ENCODE measurements around the gene DCXR. TPM values are rescaled to one million over a fixed set of nuclear protein-coding genes. Genes with fewer than 3 reads are reported as not detected.
A peak's percentile ranks its signal among the peaks of the same experiment; 100 is the strongest.

DCXR gene
- total and polyA plus RNA-seq, 2 of the 13 experiments (the other 11 are each of a cell fraction or from before 2014, with no cell fraction given): 287 to 311 TPM

- TF ChIP-seq STAT6 (CRISPR knock-in tag; IDR thresholded peaks at IDR 0.05; ENCODE audit: borderline replicate concordance) (0 out of 2 replicates have a peak, but pooled peaks have one; percentile 21), ATF2 (CRISPR knock-in tag; IDR thresholded peaks at IDR 0.05) (peak; percentile 54; the same call in 1 of the 2 replicates), ZSCAN12 (CRISPR knock-in tag; IDR thresholded peaks at IDR 0.05) (no peak), ZMYM2 (CRISPR knock-in tag; IDR thresholded peaks at IDR 0.05) (no peak; the same call in none of the 2 replicates), ISL2 (CRISPR knock-in tag; IDR thresholded peaks at IDR 0.05) (no peak; the same call in 1 of the 2 replicates), REST (IDR thresholded peaks at IDR 0.05; ENCODE audit: borderline replicate concordance in 1 of 2, low read depth in 1 of 2, low read length in 2 of 2) (no peak), ZNF362 (CRISPR knock-in tag; IDR thresholded peaks at IDR 0.05; ENCODE audit: borderline replicate concordance) (peak; percentile 91), ZNF776 (CRISPR knock-in tag; IDR thresholded peaks at IDR 0.05) (no peak; the same call in none of the 2 replicates), ZNF7 (CRISPR knock-in tag; IDR thresholded peaks at IDR 0.05) (no peak), ZNF33A (CRISPR knock-in tag; IDR thresholded peaks at IDR 0.05; ENCODE audit: borderline replicate concordance) (no peak), SUZ12 (IDR thresholded peaks at IDR 0.05; ENCODE audit: low read depth, low read length) (no peak), ATAD3A (CRISPR knock-in tag; IDR thresholded peaks at IDR 0.05) (no peak), ZNF276 (CRISPR knock-in tag; IDR thresholded peaks at IDR 0.05; ENCODE audit: low read depth) (peak; percentile 28; the same call in 1 of the 2 replicates), HDAC6 (IDR thresholded peaks at IDR 0.05; ENCODE audit: low read depth, low read length) (no peak), NR1H2 (CRISPR knock-in tag; IDR thresholded peaks at IDR 0.05; ENCODE audit: borderline replicate concordance, low read depth) (peak; percentile 78; the same call in 1 of the 2 replicates)
Measured at GRCh38 chr17:81995463-81996231, 41.9 kb downstream of the DCXR start (continued).
